GM12878 (cell line): ENCODE results near the gene TMEM44. TPM values are rescaled to one million over a fixed set of nuclear protein-coding genes. Genes with fewer than 3 reads are reported as not detected.

ENCODE experiments used
- ATAC-seq: fragments of 200-7000 bp; cut with Tn5 transposase; 3 replicates; pipeline ENCODE4 v1.9.1; 2020; ENCODE audit warnings: mild to moderate bottlenecking, moderate library complexity
- BruUV-seq: library from RNA; stranded (reverse); fragments of 400-500 nt; replicated peaks from 2 replicates; lab custom pipeline; 2021; lab: Mats Ljungman, UMichigan
- CTCF ChIA-PET: fragments of 300-600 bp; sonication (Branson Sonifier 250); formaldehyde crosslinking; extraction: SDS; loops from one replicate; lab custom pipeline; 2021; ENCODE audit warnings: inconsistent platforms; lab: Yijun Ruan, JAX
- POLR2A ChIA-PET: fragments of 350-600 bp; formaldehyde crosslinking; extraction: SDS; loops from one replicate; lab custom pipeline; 2021; ENCODE audit warnings: inconsistent platforms; lab: Charles Lee
- RAD21 ChIA-PET: fragments of 300-600 bp; sonication (Branson Sonifier 250); formaldehyde crosslinking; loops from one replicate; lab custom pipeline; 2023; ENCODE audit warnings: antibody characterized with exemption; ENCODE audit not compliant: unreplicated experiment; lab: Charles Lee
- SMC1A ChIA-PET: fragments of 300-600 bp; sonication (Branson Sonifier 250); formaldehyde crosslinking; loops from one replicate; lab custom pipeline; 2023; ENCODE audit not compliant: unreplicated experiment, uncharacterized antibody; lab: Charles Lee
- DNase-seq: peaks from one replicate; pipeline ENCODE4 v3.0.0-alpha.2; 2011; ENCODE audit warnings: low read depth, low spot score
- FAIRE-seq: peaks from 3 replicates; lab custom pipeline; 2011; peaks lifted over from hg19 to GRCh38; lab: Jason Lieb, UNC
- H2AFZ ChIP-seq: 2 replicates; pipeline ENCODE4 v1.6.0; 2011; ENCODE audit warnings: low read depth, low read length, control low read depth; ENCODE audit not compliant: control insufficient read depth
- H3K27ac ChIP-seq: 2 replicates; pipeline ENCODE4 v1.5.1; 2011; ENCODE audit warnings: control low read depth; ENCODE audit not compliant: control insufficient read depth, insufficient read depth
- H3K27me3 ChIP-seq, 2 experiments: replicated peaks in 1 of 2; 2 replicates each; pipeline versions ENCODE4 v1.6.0 to v1.6.1; 2011; ENCODE audit warnings: low read length in 1 of 2; ENCODE audit not compliant: control insufficient read depth in 2 of 2, insufficient read depth in 2 of 2
- H3K36me3 ChIP-seq, 2 experiments: 2 replicates each; pipeline ENCODE4 v1.5.1; 2011; ENCODE audit warnings: low read length in 1 of 2; ENCODE audit not compliant: control insufficient read depth in 2 of 2, insufficient read depth in 2 of 2
- H3K4me1 ChIP-seq: 2 replicates; pipeline ENCODE4 v1.6.1; 2011; ENCODE audit warnings: mild to moderate bottlenecking, low read length, moderate library complexity, mixed read lengths; ENCODE audit not compliant: control insufficient read depth, insufficient read depth
- H3K4me2 ChIP-seq: 2 replicates; pipeline ENCODE4 v1.6.0; 2011; ENCODE audit warnings: control low read depth; ENCODE audit not compliant: control insufficient read depth, insufficient read depth
- H3K4me3 ChIP-seq: fragments of 200-600 bp; sonication (generic); 2 replicates; pipeline ENCODE4 v1.5.1; 2016
- H3K79me2 ChIP-seq: 2 replicates; pipeline ENCODE4 v1.6.0; 2011; ENCODE audit warnings: low read length; ENCODE audit not compliant: control insufficient read depth, insufficient read depth
- H3K9ac ChIP-seq: 2 replicates; pipeline ENCODE4 v1.8.0; 2011; ENCODE audit warnings: low read length, control low read depth, mixed read lengths; ENCODE audit not compliant: control insufficient read depth, insufficient read depth
- H3K9me3 ChIP-seq: replicated peaks from 3 replicates; pipeline ENCODE4 v1.5.1; 2011; ENCODE audit warnings: mild to moderate bottlenecking, low read length; ENCODE audit not compliant: control insufficient read depth, insufficient read depth
- H4K20me1 ChIP-seq: 2 replicates; pipeline ENCODE4 v1.6.0; 2011; ENCODE audit not compliant: control insufficient read depth, insufficient read depth
- ATF7 ChIP-seq: fragments of 450-650 bp; IDR thresholded peaks from 2 replicates; pipeline ENCODE4 v1.6.1; 2016; ENCODE audit warnings: low read depth, mild to moderate bottlenecking
- BACH1 ChIP-seq: fragments of 450-650 bp; IDR thresholded peaks from 2 replicates; pipeline ENCODE4 v1.6.1; 2017; ENCODE audit warnings: mild to moderate bottlenecking, borderline replicate concordance
- CBFB ChIP-seq: IDR thresholded peaks from 2 replicates; pipeline ENCODE4 v1.6.1; 2016; ENCODE audit warnings: antibody characterized with exemption, low read depth
- CHD1 ChIP-seq: IDR thresholded peaks from 2 replicates; pipeline ENCODE4 v1.6.1; 2012; ENCODE audit warnings: low read depth, low read length, improper control_type of control experiment
- EED ChIP-seq: sonication (generic); IDR thresholded peaks from 2 replicates; pipeline ENCODE4 v1.6.1; 2016; ENCODE audit warnings: antibody characterized with exemption, low read depth
- ETV6 ChIP-seq, 2 experiments: fragments of 450-650 bp in 1 of 2; IDR thresholded peaks in 1 of 2; conservative IDR thresholded peaks in 1 of 2; 2 replicates each; pipeline ENCODE4 v1.6.1; 2014; ENCODE audit warnings: antibody characterized with exemption in 1 of 2, borderline replicate concordance in 1 of 2, low read depth in 1 of 2, mild to moderate bottlenecking in 1 of 2, moderate library complexity in 1 of 2
- EZH2 ChIP-seq: IDR thresholded peaks from 2 replicates; pipeline ENCODE4 v1.6.1; 2012; ENCODE audit warnings: low read depth, mild to moderate bottlenecking, control low read depth, inconsistent platforms, low read length, borderline replicate concordance; ENCODE audit not compliant: control insufficient read depth
- HDAC6 ChIP-seq: fragments of 200-600 bp; sonication (generic); IDR thresholded peaks from one replicate; pipeline ENCODE4 v1.8.0; 2017; ENCODE audit warnings: antibody characterized with exemption; ENCODE audit not compliant: unreplicated experiment
- KLF5 ChIP-seq: fragments of 450-650 bp; IDR thresholded peaks from 2 replicates; pipeline ENCODE4 v1.6.1; 2014; ENCODE audit warnings: mild to moderate bottlenecking; ENCODE audit not compliant: partially characterized antibody
- PML ChIP-seq: IDR thresholded peaks from 2 replicates; pipeline ENCODE4 v1.6.1; 2012; ENCODE audit warnings: low read length, inconsistent platforms
- SIN3A ChIP-seq: IDR thresholded peaks from 2 replicates; pipeline ENCODE4 v1.6.1; 2012; ENCODE audit warnings: low read depth, low read length, improper control_type of control experiment
- SMAD5 ChIP-seq: IDR thresholded peaks from 2 replicates; pipeline ENCODE4 v1.6.1; 2016; ENCODE audit warnings: antibody characterized with exemption, low read depth
- SUZ12 ChIP-seq: fragments of 200-600 bp; sonication (generic); IDR thresholded peaks from one replicate; pipeline ENCODE4 v1.6.1; 2018; ENCODE audit warnings: antibody characterized with exemption, mild to moderate bottlenecking; ENCODE audit not compliant: unreplicated experiment
- TCF7 ChIP-seq: IDR thresholded peaks from 2 replicates; pipeline ENCODE4 v1.6.1; 2014; ENCODE audit warnings: antibody characterized with exemption, borderline replicate concordance
- YBX1 ChIP-seq: fragments of 450-650 bp; IDR thresholded peaks from 2 replicates; pipeline ENCODE4 v1.6.1; 2016; ENCODE audit warnings: antibody characterized with exemption
- ZNF24 ChIP-seq: fragments of 450-650 bp; IDR thresholded peaks from 2 replicates; pipeline ENCODE4 v1.6.1; 2017; ENCODE audit warnings: antibody characterized with exemption, mild to moderate bottlenecking
- WGBS: methylation state at CpG from one replicate; pipeline ENCODE4 v1.1.6; 2016; ENCODE audit warnings: low lambda C conversion rate; ENCODE audit not compliant: insufficient replicate concordance, insufficient coverage; ENCODE audit errors: missing lambda C conversion rate; 5-methylcytosine and 5-hydroxymethylcytosine counted together
- in situ Hi-C: fragments of 300-500 bp; cut with MboI; formaldehyde crosslinking; loops from 9 replicates; pipeline ENCODE4 v1.14.3; 2018; ENCODE audit warnings: mixed read lengths
- intact Hi-C: fragments of 100-400 bp; cut with micrococcal nuclease; formaldehyde crosslinking; loops from one replicate; pipeline ENCODE4 v1.14.2; 2022; ENCODE audit not compliant: unreplicated experiment
- polyA plus RNA-seq, 11 experiments: library from polyadenylated mRNA; depleted of rRNA in 4 of 11; unstranded in 6 of 11; stranded (reverse) in 5 of 11; fragments of >200 nt; fragmentation: Nextera tagmentation in 4 of 11; fragmentation: Illumina TruSeq in 1 of 11; extraction: Ambion mirVana in 4 of 11; extraction: Trizol in 1 of 11; gene quantifications; 1 replicate in 1 of 11; 2 replicates in 10 of 11; pipeline versions ENCODE4 v1.2.1 to v1.2.3, GENCODE V29; 2011 to 2016; ENCODE audit warnings: inconsistent platforms in 2 of 11, missing spikeins in 2 of 11, low read depth in 1 of 11
- total RNA-seq, 4 experiments: library from RNA; depleted of rRNA in 3 of 4; stranded (reverse); fragments of >200 nt in 3 of 4; fragmentation: Illumina TruSeq in 1 of 4; extraction: Trizol in 1 of 4; gene quantifications; 2 replicates each; pipeline versions ENCODE4 v1.2.1 to v1.2.3, GENCODE V29; 2013 to 2021
- TF ChIP-seq, protein P1 (sequence below): IDR thresholded peaks from 2 replicates; pipeline ENCODE4 v1.6.1; 2012; ENCODE audit warnings: low read depth, low read length, improper control_type of control experiment
- TF ChIP-seq, protein P2 (sequence below): fragments of 450-650 bp; IDR thresholded peaks from 2 replicates; pipeline ENCODE4 v1.6.1; 2017; ENCODE audit warnings: borderline replicate concordance
- TF ChIP-seq, protein P3 (sequence below): IDR thresholded peaks from 2 replicates; pipeline ENCODE4 v1.6.1; 2011; ENCODE audit warnings: mild to moderate bottlenecking, low read depth, low read length, moderate library complexity; ENCODE audit not compliant: insufficient replicate concordance
- TF ChIP-seq, protein P4 (sequence below): fragments of 450-650 bp; IDR thresholded peaks from 2 replicates; pipeline ENCODE4 v1.6.1; 2016; ENCODE audit warnings: mild to moderate bottlenecking

TMEM44 gene
- total and polyA plus RNA-seq, 10 of the 15 experiments (the other 5 are each of a cell fraction or from before 2014, with no cell fraction given), result 0.57 to 8.3 (median 3.6) TPM

DNA sequence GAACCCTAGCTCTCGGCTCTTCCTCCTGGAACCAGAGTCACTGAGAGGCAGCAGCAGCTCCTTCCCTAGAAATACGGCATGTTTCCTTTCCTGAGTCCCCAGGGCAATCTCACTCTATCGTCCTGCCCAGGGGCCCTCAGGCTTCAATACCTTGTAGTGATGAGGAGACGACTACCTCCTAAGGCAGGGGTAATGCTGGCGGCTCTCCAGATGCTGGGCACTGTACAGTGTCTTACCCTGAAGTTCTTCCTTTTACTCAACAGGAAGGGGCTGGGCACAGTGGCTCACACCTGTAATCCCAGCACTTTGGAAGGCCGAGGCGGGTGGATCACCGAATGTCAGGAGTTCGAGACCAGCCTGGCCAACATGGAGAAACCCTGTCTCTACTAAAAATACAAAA lies 13.5 kb downstream of the TMEM44 start (continued):
- TF ChIP-seq, protein P1, sequence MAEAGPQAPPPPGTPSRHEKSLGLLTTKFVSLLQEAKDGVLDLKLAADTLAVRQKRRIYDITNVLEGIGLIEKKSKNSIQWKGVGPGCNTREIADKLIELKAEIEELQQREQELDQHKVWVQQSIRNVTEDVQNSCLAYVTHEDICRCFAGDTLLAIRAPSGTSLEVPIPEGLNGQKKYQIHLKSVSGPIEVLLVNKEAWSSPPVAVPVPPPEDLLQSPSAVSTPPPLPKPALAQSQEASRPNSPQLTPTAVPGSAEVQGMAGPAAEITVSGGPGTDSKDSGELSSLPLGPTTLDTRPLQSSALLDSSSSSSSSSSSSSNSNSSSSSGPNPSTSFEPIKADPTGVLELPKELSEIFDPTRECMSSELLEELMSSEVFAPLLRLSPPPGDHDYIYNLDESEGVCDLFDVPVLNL, result no peak
- TF ChIP-seq KLF5, result no peak
- no peak for TF ChIP-seq TCF7
- TF ChIP-seq SIN3A, result no peak
- no peak for TF ChIP-seq EZH2
- no peak for TF ChIP-seq YBX1
- TF ChIP-seq, all 136 proteins: peak for 0

DNA sequence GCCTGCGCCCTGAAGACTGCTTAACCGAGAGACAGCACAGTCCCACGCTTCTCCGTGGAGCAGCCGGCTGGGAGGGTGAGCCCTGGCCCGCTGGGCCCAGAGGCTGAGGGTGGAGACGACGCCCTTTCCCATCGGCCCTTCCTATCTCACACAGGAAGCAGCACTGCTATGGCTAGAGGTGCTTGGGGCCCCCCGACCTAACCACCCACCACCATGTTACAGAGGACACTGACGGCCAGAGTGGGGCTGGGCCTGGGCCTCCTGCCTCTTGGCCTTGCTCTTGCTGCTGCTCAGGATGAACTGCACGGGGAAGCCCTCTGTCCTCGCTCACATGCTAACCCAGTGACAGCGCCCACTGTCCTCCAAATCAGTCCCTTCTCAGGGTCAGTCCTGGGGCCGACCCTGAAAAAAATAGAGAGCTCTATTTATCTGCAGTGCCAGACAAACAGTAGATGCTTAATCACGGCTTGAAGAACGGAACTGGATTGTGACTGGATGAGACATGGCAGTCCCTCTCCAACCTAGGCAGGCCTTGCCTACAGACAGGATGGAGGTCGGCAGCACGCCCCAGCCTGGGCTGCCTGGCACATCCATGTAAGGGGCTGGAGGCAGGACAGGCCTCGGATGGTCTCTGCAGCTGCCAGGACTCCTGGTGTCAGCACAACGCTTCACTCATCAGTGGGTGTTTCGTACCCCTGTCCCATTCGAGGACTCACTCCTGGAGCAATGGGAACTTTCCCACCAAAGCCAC lies 14.2 kb downstream of the TMEM44 start:
- FAIRE-seq (no peak), DNase-seq (no peak), ATAC-seq (no peak)
- Histone ChIP-seq H3K79me2 (no peaks in the 10 kb centered on the region), H3K27me3 (no peaks in the 10 kb centered on the region), H3K36me3 (no peaks in the 10 kb centered on the region), H4K20me1 (no peaks in the 10 kb centered on the region), H3K9me3 (no peaks in the 10 kb centered on the region; the same call in 2 of the 3 replicates), H3K4me2 (no peak overlapping the region), H2AFZ (no peak overlapping the region), H3K9ac (no peak overlapping the region), H3K27ac (no peak overlapping the region), H3K4me1 (no peaks in the 10 kb centered on the region; the same call in 1 of the 2 replicates), H3K4me3 (no peak overlapping the region)
- no TSS peak for BruUV-seq
- in situ Hi-C loops (no loop called here), intact Hi-C loops (no loop called here)
- RAD21 ChIA-PET, result no interaction called here
- CTCF ChIA-PET, result interaction anchor here (0.8 kb wide), 1 partner anchor 215 kb away, joined by 3 read pairs; no protein-coding TSS in a partner anchor
- POLR2A ChIA-PET, result interaction anchor here (1.2 kb wide), 1 partner anchor 15 kb away, joined by 3 read pairs; the partner anchor contains the start of gene TMEM44
- SMC1A ChIA-PET, result no interaction called here
- WGBS, result 85% methylated on average over 23 of the region's 23 CpGs
- TF ChIP-seq CHD1 (no peak), BACH1 (no peak), SMAD5 (no peak), EED (no peak), ETV6 (conservative IDR thresholded peaks at IDR 0.05 in 1 of 2, IDR thresholded peaks at IDR 0.05 in 1 of 2; ENCODE audit: borderline replicate concordance in 1 of 2, low read depth in 1 of 2) (no peak), HDAC6 (no peak), ATF7 (no peak), CBFB (no peak), SUZ12 (no peak), PML (no peak), ZNF24 (no peak)
- TF ChIP-seq, protein P2, sequence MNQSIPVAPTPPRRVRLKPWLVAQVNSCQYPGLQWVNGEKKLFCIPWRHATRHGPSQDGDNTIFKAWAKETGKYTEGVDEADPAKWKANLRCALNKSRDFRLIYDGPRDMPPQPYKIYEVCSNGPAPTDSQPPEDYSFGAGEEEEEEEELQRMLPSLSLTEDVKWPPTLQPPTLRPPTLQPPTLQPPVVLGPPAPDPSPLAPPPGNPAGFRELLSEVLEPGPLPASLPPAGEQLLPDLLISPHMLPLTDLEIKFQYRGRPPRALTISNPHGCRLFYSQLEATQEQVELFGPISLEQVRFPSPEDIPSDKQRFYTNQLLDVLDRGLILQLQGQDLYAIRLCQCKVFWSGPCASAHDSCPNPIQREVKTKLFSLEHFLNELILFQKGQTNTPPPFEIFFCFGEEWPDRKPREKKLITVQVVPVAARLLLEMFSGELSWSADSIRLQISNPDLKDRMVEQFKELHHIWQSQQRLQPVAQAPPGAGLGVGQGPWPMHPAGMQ, result no peak
- TF ChIP-seq, protein P3, sequence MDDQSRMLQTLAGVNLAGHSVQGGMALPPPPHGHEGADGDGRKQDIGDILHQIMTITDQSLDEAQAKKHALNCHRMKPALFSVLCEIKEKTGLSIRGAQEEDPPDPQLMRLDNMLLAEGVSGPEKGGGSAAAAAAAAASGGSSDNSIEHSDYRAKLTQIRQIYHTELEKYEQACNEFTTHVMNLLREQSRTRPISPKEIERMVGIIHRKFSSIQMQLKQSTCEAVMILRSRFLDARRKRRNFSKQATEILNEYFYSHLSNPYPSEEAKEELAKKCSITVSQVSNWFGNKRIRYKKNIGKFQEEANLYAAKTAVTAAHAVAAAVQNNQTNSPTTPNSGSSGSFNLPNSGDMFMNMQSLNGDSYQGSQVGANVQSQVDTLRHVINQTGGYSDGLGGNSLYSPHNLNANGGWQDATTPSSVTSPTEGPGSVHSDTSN, result no peak
- TF ChIP-seq, protein P4, sequence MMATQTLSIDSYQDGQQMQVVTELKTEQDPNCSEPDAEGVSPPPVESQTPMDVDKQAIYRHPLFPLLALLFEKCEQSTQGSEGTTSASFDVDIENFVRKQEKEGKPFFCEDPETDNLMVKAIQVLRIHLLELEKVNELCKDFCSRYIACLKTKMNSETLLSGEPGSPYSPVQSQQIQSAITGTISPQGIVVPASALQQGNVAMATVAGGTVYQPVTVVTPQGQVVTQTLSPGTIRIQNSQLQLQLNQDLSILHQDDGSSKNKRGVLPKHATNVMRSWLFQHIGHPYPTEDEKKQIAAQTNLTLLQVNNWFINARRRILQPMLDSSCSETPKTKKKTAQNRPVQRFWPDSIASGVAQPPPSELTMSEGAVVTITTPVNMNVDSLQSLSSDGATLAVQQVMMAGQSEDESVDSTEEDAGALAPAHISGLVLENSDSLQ, result no peak
